ENCODE results near the gene PHKG2.

PHKG2 gene

DNA sequence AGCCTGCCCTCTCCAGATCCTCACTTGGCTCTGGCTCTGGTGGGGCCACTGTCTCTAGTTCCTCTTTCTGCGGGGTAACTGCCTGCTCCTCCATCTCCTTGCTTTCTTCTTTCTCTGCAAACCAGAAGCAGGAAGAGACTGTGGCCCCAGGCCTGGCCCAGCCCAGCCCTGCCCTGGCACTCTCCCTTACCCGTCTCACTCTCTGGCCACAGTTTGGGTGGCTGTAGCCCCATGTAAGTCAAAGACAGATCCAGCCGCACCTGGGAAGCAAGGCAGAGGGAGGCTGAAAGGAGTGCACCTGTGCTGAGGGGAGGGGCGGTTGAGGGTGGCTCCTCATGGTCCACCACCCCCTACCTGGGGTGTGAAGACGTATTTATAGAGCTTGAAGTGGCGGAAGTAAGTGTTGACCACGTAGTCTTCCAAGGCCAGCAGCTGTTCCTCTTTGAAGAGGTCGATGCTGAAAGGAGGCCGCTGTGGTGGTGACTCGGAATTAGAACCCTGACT lies 10.8 kb downstream of the PHKG2 start:
- no peak for DNase-seq (ENCODE audit: low read depth, low spot score)
- no peak for TF ChIP-seq CTCF (IDR thresholded peaks at IDR 0.05; ENCODE audit: insufficient read depth, low read length, missing control alignments)
- H3K4me3 ChIP-seq (ENCODE audit: low read depth, low read length): no peak overlapping the region
- ChIA-PET POLR2A (interaction anchor here (2.0 kb wide), 1 partner anchor 16 kb away, joined by 8 read pairs; no protein-coding TSS in a partner anchor), CTCF (interaction anchor here (1.0 kb wide), 2 partner anchors 10 to 55 kb away, joined by 3 read pairs; no protein-coding TSS in a partner anchor)

DNA sequence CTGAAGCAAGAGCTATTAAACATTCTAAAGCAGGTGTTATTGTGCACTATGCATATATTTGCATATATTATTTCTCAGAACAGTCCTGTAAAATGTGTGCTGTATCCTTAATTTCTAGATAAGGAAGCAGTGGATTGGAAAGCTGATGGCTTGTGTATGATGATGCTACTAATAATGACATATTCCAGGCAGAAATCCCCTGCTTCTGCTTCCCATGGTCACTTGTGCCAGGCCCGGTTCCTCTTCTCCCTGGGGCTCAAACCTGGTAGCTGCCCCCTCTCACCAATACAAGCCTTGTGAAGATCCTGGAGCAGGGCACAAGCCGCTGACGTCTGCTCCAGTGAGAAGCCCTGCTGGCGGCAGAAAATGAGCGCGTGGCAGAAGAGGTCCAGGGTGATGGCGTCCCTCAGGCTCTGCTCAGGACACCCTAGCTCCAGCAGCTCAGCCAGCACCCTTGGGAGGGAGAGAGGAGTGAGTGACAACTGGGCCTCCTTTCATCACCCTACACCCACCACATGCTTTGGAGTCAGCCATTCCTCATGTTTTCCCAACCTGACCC lies 11.9 kb downstream of the PHKG2 start:
- ChIA-PET POLR2A (interaction anchor here (1.4 to 2.0 kb wide), 2 partner anchors 12 to 15 kb away, joined by 8 to 9 read pairs; partner anchors contain the start of gene PHKG2), CTCF (no interaction called here)
- TF ChIP-seq CTCF (IDR thresholded peaks at IDR 0.05; ENCODE audit: insufficient read depth, low read length, missing control alignments): no peak
- H3K4me3 ChIP-seq (ENCODE audit: low read depth, low read length): no peak overlapping the region
- no peak for DNase-seq (ENCODE audit: low read depth, low spot score)

DNA sequence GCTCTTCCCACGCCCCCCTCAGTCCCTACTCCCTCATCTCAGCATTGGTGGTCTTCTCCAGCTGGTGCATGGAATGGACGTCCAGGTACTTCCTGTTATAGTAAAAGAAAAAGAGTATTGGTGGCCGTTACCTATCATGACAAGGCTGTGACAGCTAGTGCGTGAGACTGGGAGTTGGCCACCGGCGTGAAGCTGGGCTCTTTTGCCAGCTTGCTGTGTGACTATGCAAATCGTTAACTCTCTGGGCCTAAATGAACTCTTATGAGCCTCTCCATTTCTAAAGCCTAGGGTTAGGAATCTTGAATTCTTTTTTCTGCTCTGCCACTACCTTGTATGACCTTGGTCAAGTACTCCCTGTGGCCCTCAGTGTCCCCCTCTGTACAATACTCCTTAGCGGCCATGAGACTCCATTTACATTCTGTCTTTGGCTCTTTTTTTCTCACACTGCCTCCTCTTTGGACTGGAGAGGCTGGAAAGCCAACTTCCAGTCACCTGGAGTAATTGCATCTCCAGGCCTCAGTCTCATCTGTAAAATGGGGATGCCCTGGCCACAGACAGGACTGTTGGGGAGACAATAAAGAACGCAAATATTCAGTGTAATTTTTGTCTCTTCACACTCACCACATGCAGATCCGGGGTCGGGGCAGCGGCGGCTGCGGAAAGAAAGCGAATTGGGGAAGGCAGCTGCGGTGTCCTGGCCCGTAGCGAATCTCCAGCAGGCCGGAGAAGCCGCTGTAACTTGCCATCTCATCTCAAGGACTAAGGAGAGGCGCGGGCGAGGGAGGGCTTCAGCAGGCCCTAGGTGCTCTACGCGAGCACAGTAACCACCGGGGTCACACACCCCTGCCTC lies 12.6 kb downstream of the PHKG2 start:
- POLR2A ChIA-PET: interaction anchor here (0.7 to 2.0 kb wide), 3 partner anchors 13 to 161 kb away, joined by 3 to 9 read pairs (median 8); partner anchors contain the start of gene PHKG2

DNA sequence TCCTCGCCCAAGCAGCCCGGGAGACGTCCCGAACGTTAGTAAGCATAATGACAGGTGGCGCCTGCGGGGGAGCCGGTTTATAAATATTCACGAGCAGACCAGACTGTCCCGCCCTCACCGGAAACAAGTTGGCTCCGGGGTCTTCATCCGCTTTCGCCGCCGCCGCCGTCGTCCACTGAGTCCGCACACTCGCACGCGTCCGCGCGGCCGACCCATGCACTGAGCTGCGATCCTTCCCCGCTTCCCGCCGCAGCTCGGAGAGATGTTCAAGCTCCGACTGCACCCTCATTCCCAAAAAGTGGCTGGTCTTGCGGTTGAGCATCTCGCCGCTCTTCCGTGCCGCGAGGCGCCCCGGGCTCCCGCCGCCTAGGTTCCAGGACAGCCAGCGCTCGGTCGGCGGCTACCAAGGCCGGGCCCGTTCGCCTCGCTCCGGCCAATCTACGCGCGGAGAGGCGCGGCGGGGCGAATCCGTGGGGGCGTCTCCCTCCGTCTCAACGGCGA lies 13.3 kb downstream of the PHKG2 start:
- peak overlapping the region; percentile 96 for H3K4me3 ChIP-seq (ENCODE audit: low read depth, low read length)
- ChIA-PET POLR2A (interaction anchor here (0.7 kb wide), 1 partner anchor 160 kb away, joined by 3 read pairs; no protein-coding TSS in a partner anchor), CTCF (interaction anchor here (0.7 kb wide), 1 partner anchor 14 kb away, joined by 3 read pairs; no protein-coding TSS in a partner anchor)
- TF ChIP-seq CTCF (IDR thresholded peaks at IDR 0.05; ENCODE audit: insufficient read depth, low read length, missing control alignments): no peak
- no peak for DNase-seq (ENCODE audit: low read depth, low spot score)

More for the DNA sequence above, 12.6 kb downstream of the PHKG2 start:
- no peak for TF ChIP-seq CTCF (IDR thresholded peaks at IDR 0.05; ENCODE audit: insufficient read depth, low read length, missing control alignments)
- H3K4me3 ChIP-seq (ENCODE audit: low read depth, low read length): peak overlapping the region; percentile 96
- no peak for DNase-seq (ENCODE audit: low read depth, low spot score)
- CTCF ChIA-PET: interaction anchor here (0.7 kb wide), 1 partner anchor 14 kb away, joined by 3 read pairs; no protein-coding TSS in a partner anchor

DNA sequence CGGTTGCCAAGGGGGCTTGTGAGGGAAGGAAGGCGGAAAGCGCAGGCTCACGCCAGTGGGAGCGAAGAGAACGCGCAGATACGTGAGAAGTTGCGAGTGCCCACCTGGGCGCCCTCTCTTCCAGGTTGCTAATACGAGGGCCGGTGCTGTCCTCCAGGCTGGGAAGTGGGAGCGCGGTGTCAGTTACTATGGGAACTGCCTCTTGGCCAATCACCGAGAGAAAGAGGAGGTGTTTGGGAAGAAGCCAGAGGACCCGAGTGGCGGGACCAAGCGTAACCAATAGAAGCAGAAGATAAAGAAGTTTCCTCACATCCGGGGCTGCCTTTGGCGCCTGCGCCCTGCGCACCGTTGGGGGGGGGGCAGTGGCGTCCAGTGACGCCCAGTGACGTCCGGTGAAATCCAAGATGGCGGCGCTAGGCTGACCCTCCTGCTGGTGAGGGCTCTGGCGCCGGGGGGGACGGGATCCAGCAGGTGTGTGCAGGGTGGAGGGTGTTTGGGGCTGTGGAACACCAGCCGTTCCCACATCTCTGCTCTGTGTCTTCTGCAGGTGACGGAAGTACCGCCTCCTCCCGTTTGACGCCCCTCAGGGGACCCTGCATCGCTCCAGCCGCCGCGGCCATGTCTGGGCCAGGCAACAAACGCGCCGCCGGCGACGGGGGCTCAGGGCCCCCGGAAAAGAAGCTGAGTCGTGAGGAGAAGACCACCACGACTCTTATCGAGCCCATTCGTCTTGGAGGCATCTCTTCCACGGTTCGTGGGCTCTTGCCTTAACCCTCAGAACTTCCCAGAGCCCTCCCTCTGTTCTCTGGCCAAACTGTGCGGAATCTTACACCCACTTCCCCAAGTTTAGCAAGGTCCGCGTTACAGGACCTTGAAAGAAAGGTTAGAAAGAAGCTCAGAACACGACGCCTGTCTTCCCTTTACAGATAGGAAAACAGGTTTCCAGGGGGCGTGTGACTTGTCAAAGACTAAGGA lies 14.0 kb downstream of the PHKG2 start, which contains the start of the genes CFAP119 and RNF40:
TSS of gene CFAP119 (minus strand) at position 135 of the 975 bp plus-strand sequence. CDS start 314 bp downstream, outside the sequence.
TSS of gene RNF40 (plus strand) at position 395 of the 975 bp plus-strand sequence. CDS start at position 619, 224 bp downstream.
- CTCF ChIA-PET: interaction anchor here (0.7 to 3.4 kb wide), 5 partner anchors 15 to 139 kb away, joined by 3 to 11 read pairs (median 3); no protein-coding TSS in a partner anchor
- H3K4me3 ChIP-seq (ENCODE audit: low read depth, low read length): peak within 1 kb of the TSS; percentile 96
- POLR2A ChIA-PET: interaction anchor here (1.3 kb wide), 1 partner anchor 13 kb away, joined by 6 read pairs; no protein-coding TSS in a partner anchor
- peak; percentile 88 for DNase-seq (ENCODE audit: low read depth, low spot score)
- no peak for TF ChIP-seq CTCF (IDR thresholded peaks at IDR 0.05; ENCODE audit: insufficient read depth, low read length, missing control alignments)

Data from AG04449 (cell line).